ENCODE measurements around the gene ILDR2.

The ILDR2 gene

DNA sequence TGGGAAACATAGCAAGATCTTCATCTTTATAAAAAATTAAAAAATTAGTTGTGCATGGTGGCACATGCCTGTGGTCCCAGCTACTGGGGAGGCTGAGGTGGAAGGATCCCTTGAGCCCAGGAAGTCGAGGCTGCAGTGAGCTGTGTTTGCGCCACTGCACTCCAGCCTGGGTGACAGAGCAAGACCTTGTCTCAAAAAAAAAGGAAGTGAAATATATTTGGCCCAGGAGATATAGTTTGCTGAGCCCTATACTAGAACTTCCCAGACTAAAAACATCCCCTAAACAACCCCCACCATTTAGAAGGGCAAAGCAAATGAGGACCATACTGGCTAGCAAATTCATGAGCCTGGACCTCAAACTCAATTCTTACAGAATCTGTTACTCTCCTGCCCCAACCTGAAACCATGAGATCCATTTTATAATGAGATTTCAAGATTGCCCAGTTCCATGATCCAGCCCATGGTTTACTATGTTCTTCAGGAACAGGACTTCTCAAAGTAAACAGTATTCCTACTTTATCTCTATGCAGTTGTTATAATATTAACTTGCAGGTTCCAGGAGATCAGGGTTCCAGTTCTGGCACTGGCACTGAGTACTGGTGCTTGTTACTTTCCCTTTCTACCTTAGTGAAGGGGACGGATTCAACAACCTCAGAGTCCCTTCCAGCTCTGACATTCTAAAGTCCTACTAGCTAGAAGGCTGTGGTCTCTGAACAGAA lies 50.4 kb downstream of the ILDR2 start:
- DNase-seq = no peak

DNA sequence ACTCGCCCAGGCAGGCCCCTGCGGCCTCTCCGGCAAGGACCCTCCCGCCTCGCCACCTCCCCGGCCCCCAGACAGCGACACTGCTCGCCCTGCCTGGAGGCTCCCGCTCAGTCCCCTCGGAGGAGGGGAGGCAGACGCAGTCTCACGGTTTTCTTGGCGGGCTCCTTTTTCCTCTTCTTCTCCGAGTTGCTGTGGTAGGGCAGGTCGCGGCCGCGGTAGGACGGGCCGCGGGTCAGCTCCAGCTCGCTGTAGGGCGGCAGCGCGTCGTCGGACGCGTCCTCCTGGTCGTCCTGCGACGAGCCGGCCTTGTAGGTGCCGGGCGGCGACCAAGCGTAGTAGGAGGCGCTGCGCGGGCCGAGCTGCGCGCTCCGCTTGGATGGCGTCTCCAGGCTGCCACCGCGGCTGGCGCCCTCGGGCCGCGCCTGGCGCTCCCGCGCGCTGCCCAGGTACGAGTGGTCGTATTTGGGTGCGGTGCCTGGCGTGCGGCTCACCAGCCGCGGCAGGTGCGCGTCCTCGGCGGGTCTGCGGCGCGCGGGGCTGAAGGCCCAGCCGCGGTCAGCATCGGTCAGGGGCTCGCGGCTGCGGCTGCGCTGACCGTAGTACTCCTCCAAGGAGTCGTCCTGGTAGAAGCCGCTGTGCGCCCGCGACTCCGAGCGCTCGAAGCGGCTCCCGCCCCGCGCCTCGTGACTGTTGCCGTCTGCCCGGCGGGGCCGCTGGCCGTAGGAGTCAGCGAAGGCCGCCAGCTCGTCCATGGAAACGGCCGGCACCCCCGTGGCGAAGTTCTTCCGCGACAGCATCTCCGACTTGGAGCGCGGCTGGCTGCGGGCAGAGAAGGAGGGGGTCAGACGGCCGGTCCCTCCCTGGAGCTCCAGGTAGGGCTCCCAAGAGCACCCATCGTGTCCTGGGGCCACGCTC lies 54.5 kb downstream of the ILDR2 start:
- peak in 1 of 2 experiments; percentile 34 for DNase-seq

DNA sequence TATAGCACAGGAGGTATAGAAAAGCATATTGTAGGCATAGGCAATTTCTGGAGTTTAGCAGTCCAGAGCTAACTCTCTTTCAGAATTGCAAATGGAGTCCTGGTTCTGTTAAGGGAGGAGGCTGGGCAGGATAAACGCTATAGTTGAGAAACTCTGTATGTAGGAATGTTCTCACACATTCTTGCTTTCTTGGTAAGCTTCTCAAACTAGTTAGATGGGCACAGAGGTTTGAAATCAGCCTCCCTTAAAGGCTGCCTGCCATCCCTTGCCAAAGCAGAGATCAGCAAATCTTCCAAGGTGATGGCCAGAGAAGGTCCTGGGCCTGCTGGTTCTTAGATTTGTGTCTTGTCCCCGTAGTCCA lies 56.4 kb downstream of the ILDR2 start:
- DNase-seq = no peak

DNA sequence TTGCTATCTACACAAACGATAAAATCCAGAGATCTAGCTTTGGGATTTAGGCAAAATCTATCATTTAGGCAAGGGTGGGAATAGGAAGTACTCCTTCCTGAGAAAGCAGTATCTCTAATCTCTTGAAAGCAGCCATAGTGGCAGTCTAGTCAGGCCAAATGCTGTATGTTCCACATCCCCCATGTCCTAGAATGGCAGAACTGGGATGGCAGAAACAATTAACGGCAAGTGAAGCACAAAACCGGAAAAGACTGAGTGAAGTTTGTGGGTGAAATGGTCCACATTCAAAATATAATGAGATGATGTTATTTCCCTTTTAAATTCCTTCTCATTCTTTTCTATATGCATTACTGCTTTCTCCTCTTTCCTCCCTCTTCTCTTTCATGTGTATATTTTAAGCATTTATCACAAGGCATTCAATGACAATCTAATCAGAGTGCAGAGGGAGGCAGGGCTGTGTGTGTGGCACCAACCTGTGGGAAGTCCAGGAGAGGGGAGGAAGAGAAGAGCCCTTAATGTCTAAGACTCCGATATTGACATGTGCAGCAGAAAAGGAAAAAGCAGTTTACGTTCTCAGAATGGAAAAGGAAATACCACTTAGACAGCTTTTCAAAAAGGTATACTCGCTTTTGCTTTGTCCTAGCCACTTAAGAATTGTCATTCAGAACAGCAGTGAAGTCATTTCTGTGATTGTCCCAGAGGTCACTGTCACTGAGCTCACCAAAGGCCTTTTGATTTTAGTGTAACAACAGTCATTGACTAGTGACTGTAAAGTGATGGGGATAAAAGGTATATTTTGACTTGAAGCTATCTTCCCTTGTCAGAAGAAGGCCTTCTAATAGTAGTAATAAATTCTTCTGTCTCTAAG lies 57.0 kb downstream of the ILDR2 start:
- no peak for DNase-seq

DNA sequence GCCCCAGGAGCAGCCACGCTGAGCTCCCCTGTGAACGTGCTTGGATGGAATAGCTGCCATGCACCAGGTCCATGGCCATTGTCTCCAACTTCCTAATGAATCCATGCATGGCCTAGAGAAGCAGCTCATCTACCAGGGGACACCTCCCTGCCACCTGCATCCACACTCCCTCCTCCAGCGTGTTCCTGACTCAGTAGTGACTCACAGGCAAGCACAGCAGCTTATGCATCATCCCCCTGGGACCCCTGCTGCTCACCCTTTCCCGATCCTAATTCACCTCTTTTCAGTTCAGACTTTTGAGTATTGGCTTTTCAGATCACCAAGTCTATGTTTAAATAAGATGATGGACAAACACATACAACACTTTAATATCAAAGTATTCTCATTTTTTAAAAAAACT lies 59.4 kb downstream of the ILDR2 start:
- no peak for DNase-seq

DNA sequence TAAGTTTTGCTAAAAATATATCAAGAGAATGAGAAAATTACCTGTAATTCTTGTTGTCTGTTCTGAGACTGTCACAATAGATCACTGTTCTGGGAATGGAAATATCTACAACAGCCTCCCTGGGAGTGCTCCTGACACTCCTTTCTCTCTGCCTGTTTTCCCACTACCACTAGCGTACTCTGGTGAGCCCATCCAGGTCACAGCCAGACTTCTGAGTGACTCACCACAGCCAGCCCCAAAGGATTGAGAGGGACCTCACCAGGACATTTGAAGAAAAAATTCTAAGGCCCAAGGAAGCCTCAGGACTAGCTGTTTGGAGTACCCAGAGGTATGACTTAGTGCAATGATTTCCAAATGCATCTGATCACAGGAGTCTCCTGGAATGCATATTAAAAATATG lies 60.3 kb downstream of the ILDR2 start:
- DNase-seq = no peak

DNA sequence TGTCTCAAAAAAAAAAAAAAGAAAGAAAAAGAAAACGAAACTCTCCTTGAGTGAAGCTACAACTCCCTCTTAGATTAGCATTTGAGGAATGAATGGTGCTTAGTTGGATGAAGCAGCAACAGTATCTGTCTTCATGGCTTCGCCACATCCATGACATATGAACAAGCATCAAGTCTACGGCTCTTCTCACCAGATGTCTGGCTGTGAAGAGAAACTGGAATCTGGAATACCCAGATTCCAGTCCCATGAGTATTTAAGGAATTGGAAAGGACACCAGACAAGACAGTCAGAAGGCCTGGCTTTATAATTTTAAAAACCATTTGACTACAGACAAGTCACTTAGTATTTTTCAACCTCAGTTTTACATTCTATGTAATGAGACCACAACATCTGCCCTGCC lies 61.2 kb downstream of the ILDR2 start:
- no peak for DNase-seq

DNA sequence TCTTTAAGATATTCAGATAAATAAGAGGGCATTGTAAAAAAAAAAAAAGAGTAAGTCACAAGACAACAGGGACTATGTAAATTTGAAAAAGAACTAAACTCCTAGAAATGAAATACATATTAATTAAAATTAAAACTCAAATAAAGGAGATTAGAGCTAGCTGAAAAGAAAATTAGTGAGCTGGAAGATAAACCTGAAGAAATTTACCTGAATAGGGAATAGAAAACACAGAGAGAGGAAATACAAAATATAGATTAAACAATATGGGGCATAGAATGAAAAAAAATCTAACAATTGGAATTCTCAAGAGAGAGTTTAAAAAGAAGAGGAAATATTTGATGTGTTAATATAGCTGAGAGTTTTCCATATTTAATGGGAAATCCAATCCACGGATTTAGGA lies 63.7 kb downstream of the ILDR2 start:
- no peak for DNase-seq

DNA sequence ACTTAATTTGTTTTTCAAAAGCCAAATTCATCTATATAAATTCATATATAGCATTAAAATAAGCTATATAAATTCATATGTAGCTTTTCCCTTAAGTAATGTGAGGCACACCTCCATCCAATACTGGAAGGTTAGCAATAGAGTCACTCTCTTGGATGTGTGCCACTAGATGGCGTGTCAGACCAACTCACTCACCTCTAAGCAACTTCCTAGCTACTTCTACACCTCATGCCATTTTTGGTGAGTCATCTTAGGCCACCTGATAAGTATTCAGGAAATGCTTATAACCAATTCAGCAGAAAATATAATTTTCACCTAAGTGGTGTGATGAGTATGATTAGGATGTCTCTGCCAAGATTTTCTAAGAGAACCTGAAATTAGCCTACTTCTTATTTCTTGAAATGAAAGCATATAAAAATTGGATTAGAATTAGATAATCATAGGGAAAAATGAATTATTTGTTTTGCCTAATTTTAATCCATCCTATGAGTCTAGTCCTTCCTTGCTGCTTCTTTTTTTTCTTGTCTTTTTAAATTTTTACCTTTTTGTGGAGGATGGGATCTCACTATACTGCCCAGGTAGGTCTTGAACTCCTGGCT lies 64.8 kb downstream of the ILDR2 start:
- peak; percentile 65 to 79 for DNase-seq

DNA sequence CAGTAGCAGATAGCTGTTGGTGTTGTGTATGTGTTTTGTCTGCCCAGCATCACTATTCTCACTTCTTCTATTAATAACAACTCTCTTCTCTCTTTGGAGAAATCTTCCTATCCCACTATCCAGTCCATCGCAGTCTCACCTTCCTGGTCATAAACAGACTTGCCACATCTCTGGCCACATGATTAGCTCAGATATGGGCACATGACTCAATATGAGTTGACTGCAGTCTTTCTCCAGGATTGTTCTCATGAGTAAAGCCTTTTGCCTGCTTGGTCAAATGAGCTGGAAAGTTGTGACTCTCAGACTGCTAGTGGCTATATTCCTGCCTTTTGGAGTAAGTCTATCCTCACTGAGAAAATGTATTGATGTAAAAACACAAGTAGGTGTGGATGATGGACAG lies 66.4 kb downstream of the ILDR2 start:
- DNase-seq = no peak

DNA sequence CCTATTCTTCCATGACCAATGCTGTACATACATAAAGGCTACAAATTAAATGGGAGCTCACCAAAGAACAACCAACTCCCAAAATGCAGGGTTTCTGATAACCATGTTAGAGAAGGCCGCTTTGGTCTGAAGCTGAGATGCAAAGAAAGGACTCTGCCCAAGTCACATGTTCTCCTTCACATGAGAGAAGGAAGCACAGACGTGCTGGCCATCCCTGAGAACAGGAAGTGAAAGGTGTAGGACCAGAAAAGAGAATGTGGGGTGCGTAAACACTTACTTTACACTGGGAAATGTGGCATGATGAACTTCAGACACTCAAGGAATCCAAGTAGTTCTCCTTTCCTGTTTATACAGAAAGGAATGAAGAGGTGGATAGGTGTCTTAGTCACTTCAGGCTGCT lies 67.6 kb downstream of the ILDR2 start:
- DNase-seq = no peak

DNA sequence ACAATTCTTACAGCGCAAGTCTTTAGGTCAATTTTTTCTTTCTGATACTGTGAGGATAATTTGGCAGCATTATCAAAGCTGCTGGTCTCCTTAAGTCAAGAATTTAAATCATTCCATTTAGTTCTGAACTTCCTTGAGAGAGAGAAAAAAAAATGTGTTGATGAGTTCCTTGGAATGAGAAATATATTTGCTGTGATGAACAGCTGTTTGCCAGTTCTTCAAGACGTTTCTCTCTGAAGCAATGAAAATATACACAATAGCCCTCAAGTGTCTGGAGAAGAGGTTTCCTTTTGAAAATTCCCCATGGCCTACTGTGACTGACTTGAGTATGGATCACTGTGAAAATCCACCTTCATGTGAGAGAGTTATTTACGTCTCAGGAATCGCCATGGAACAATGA lies 68.3 kb downstream of the ILDR2 start:
- DNase-seq = no peak

DNA sequence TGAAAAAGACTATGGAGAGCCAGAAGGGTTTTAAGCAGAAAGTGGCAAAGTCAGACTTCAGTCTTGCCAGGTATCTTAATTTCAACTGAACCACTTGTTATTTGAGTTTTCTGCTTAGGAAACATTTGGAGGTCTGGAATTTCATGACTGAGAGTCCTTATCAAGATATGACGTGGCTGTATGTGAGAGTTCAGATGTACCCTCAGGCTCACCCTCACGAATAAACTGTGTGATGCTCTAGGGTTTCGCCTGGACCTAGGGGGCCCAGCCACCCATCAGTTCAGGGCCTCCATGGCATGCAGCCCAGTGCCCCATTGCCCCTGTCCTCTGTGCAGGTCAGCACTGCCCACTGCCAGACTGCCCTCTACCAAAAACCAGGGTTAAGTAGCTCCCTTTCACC lies 68.7 kb downstream of the ILDR2 start:
- no peak for DNase-seq

DNA sequence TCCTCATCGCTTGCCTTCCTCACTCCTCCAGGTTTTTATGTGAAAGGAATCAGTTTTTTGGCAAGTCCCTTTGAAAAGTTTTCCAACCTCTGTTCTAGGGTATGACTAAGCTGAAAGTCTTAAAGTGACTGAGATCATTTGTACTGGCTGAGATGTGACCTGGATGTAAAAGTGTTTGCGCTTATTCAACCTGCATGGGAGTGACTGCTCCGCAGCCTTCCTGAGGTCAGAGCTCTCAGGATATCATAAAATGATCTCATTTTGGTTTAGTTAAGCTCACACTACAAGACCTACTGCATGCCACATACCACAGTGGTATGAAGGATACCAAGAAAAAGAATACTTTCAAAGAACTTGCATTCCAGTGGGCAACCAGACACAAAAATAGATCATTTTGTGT lies 69.4 kb downstream of the ILDR2 start:
- no peak for DNase-seq

DNA sequence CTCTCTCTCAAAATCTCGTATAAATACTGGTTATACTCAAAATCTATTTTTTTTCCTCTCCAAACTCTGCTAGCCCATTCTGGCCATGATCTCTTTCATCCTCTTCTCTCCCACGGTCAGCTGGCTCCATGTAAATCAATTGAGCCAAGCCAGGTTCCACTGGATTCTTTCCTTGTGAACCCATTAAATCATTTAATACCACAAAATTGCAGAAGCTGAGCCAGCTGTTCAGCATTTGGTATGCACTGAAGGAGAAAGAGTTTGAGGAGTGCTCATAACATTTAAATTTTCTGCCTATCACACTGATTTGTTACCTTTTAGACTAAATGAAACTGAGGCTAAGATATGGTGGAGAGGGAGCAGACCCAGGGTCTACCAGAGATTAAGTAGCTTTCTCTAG lies 70.2 kb downstream of the ILDR2 start:
- no peak for DNase-seq

DNA sequence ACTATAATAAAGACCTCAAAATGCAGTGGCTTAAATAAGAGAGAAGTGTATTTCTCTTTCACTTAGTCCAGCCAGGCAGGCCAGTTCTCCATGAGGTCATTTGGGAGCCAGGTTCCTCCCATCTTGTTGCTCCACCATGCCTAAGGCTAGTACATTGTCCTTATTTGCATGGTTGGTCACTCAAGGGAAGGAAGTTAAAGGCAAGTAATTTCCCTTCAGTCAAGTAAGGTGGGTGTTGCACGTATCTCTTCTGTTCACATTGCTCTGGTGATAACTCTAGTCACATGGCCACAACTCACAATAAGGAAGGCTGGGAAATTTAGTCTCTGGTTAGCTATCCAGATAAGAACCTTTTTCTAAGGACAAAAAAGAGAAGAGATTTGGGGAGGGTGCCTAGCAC lies 72.1 kb downstream of the ILDR2 start:
- DNase-seq = no peak

DNA sequence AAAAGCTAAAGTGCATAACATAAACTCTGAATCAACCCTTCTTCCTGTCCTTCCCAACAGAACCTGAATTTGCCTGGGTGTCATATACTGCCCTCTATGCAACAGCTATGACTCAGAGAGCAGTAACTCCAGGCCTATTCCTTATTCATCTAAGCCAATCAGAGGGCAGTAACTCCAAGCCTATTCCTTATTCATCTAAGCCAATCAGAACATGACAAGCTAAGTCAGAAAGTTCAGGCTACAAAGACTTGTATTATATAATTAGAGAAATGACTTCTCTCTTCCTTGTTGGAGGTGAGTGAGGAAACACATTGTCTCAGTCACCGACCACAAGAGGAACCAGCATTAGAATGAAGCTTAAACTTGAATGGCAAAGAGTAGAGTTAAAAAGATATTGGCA lies 73.1 kb downstream of the ILDR2 start:
- DNase-seq = no peak

DNA sequence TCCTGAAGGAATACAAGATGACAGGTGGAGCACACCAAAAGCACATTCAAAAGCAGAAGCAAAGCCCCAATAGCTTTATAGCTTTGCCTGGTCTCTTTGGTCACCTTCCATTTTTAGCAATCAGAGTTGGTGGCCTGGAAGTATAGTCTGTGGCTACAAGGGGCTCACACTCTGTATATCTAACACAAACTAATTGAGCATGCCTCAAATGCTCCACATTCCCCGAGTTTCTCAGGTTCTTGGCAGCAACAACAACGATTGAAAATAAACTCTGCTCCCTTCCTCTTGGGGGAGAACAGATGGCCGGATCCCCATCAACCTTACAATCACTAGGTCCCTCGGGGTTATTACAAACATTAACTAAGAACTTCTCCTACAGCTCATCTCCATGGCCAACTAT lies 74.4 kb downstream of the ILDR2 start:
- DNase-seq = no peak

DNA sequence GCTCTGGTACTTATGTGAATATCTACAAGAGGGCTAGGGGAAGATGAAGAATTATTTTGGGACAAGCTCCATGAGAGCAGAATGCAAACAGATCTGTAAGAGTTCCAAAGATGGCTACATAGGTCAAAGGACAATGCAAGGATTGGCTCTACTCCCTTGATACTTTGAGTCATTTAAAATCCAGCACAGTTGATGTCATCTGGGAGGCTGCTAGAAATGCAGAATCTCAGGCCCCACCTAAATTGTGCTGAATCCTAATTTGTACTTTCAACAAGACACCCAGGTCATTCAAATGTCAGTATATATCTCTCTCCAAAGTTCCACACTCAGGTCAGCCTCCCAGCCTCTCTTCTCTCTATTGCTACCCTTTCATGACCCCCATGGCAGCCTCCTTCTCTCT lies 75.6 kb downstream of the ILDR2 start:
- DNase-seq = no peak

DNA sequence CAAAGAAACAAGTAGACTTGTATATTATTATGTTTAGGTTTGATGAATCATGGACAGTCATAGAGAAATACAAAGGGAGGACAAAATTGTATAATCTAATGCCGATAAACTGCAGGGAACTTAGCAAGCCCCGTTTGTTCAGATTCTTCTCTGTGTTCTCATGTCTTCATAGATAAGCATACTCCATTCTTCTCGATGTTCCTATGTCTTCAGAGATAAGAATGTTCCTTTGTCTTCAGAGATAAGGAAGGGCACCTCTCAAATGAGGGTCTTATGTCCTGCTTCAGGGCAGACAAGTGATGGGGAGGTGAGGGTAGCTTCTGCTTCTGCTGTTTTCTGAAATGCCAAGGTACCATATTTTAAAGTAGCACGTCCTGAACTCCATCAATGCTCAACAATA lies 79.6 kb downstream of the ILDR2 start:
- DNase-seq = no peak

DNA sequence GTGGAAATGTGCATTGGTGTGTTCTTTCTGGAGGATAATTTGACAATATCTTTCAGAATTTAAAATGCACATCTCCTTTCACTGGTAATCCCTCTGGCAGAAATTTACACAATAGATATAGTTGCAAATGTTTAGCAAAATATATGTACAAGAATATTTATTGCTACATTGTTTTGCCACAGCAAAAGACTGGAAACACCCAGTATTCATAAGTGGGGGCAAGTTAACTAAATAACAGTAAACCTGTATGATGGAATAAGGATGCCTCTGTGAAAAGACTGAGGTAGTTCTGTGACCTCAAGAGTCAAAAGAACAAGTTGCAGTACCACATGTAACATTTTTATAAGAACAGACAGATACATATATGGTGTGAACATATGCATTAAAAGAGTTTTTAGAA lies 85.6 kb downstream of the ILDR2 start:
- DNase-seq = no peak

DNA sequence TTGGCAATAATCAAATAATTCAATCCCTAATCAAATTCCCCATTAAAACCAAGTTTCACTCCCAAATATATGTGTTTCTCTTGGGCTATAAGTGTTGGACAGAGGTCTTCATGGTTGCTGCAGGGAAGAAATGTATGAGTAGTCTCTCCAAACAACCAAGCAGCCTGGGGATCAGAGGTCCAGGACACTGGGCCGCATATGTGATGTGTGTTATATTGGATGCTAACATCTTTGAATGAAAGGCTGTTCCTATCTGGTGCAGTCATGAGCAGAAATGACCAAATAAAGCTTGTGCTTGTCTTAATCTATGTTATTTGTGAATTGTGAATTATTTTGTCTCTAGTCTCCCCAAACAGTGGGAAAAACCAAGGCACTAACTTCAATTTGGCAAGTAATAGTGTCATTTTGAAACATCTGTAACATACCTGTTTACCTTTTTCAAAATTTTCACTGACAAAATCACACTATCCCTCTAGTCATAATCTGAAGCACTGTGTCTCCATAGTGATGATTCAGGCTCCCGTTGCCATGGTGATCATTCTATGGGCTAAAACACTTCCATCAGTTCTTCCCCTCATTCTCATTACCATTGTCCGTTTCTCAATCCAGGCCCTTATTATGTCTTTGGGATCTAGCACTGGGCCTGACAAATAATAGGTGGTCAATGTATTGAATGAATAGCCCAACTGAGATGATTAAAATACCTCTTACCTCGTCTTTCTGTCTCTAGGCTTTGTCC lies 86.8 kb downstream of the ILDR2 start:
- DNase-seq = no peak

All from activated T-cell treated with anti-CD3 and anti-CD28 coated beads, Interleukin-2, amount 50 U/mL, for 48 hours (primary cell).